IMR-90 (cell line): Measurements from ENCODE around the gene ZFR2.

Source experiments
- BHLHE40 ChIP-seq: fragments of 150-350 bp; IDR thresholded peaks from 2 replicates; pipeline ENCODE4 v1.6.1; 2016; ENCODE audit warnings: mild to moderate bottlenecking, low read depth, low read length
- CHD1 ChIP-seq: IDR thresholded peaks from 2 replicates; pipeline ENCODE4 v1.6.1; 2012; ENCODE audit warnings: low read depth, low read length, improper control_type of control experiment
- MXI1 ChIP-seq: IDR thresholded peaks from 2 replicates; pipeline ENCODE4 v1.6.1; 2012; ENCODE audit warnings: low read depth, mild to moderate bottlenecking, low read length, moderate library complexity, borderline replicate concordance
- NFE2L2 ChIP-seq: fragments of 150-350 bp; IDR thresholded peaks from 2 replicates; pipeline ENCODE4 v1.6.1; 2016; ENCODE audit warnings: low read depth, mild to moderate bottlenecking, low read length
- POLR2A ChIP-seq: IDR thresholded peaks from 2 replicates; pipeline ENCODE4 v1.6.1; 2012; ENCODE audit warnings: mild to moderate bottlenecking, low read depth, low read length
- RAD21 ChIP-seq: IDR thresholded peaks from 2 replicates; pipeline ENCODE4 v1.6.1; 2012; ENCODE audit warnings: low read length, improper control_type of control experiment
- RFX5 ChIP-seq: IDR thresholded peaks from 2 replicates; pipeline ENCODE4 v1.8.0; 2012; ENCODE audit warnings: low read depth, mild to moderate bottlenecking, low read length, moderate library complexity
- SMC3 ChIP-seq: fragments of 150-350 bp; IDR thresholded peaks from 2 replicates; pipeline ENCODE4 v1.6.1; 2016; ENCODE audit warnings: low read depth, mild to moderate bottlenecking, antibody characterized with exemption, low read length, moderate library complexity
- TF ChIP-seq, protein P1 (sequence below): conservative IDR thresholded peaks from 2 replicates; pipeline ENCODE4 v1.5.1; 2012; ENCODE audit warnings: mild to moderate bottlenecking, low read depth, low read length, improper control_type of control experiment

DNA sequence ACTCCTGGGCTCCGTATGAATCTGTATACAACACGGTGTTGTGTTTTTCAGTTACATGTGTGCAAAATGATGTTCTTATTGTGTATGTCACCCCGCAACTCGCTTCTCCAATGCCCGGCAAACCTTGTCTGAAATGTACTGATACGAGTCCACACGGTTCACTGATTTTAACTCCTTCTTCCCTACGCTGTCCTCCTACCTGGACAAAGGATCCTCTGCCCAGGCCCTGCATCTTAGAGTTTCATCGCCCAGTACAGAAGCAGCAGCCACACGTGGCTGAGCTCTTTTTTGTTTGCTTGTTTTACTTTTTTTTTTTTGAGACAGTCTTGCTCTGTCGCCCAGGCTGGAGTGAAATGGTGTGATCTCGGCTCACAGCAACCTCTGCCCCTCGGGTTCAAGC lies 28.9 kb downstream of the ZFR2 start:
- TF ChIP-seq BHLHE40, result no peak
- TF ChIP-seq, protein P1, sequence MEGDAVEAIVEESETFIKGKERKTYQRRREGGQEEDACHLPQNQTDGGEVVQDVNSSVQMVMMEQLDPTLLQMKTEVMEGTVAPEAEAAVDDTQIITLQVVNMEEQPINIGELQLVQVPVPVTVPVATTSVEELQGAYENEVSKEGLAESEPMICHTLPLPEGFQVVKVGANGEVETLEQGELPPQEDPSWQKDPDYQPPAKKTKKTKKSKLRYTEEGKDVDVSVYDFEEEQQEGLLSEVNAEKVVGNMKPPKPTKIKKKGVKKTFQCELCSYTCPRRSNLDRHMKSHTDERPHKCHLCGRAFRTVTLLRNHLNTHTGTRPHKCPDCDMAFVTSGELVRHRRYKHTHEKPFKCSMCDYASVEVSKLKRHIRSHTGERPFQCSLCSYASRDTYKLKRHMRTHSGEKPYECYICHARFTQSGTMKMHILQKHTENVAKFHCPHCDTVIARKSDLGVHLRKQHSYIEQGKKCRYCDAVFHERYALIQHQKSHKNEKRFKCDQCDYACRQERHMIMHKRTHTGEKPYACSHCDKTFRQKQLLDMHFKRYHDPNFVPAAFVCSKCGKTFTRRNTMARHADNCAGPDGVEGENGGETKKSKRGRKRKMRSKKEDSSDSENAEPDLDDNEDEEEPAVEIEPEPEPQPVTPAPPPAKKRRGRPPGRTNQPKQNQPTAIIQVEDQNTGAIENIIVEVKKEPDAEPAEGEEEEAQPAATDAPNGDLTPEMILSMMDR, result no peak
- no peak for TF ChIP-seq POLR2A
- no peak for TF ChIP-seq MXI1
- no peak for TF ChIP-seq NFE2L2
- no peak for TF ChIP-seq CHD1
- no peak for TF ChIP-seq RAD21
- TF ChIP-seq RFX5, result no peak
- no peak for TF ChIP-seq SMC3
